GM12873 (cell line): ENCODE data around the gene SBF1.
A peak's percentile ranks its signal among the peaks of the same experiment; 100 is the strongest.

Source experiments
- TF ChIP-seq, protein P1 (sequence below): IDR thresholded peaks from 2 replicates; pipeline ENCODE4 v1.5.1; 2012; ENCODE audit warnings: low read depth, mild to moderate bottlenecking, moderate library complexity, low read length, control low read depth; ENCODE audit not compliant: insufficient read depth; ENCODE audit errors: missing control alignments

SBF1 gene

GRCh38 chr22:50473088-50473487 is 1.7 kb downstream of the SBF1 start:
- TF ChIP-seq, protein P1, sequence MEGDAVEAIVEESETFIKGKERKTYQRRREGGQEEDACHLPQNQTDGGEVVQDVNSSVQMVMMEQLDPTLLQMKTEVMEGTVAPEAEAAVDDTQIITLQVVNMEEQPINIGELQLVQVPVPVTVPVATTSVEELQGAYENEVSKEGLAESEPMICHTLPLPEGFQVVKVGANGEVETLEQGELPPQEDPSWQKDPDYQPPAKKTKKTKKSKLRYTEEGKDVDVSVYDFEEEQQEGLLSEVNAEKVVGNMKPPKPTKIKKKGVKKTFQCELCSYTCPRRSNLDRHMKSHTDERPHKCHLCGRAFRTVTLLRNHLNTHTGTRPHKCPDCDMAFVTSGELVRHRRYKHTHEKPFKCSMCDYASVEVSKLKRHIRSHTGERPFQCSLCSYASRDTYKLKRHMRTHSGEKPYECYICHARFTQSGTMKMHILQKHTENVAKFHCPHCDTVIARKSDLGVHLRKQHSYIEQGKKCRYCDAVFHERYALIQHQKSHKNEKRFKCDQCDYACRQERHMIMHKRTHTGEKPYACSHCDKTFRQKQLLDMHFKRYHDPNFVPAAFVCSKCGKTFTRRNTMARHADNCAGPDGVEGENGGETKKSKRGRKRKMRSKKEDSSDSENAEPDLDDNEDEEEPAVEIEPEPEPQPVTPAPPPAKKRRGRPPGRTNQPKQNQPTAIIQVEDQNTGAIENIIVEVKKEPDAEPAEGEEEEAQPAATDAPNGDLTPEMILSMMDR = peak; percentile 70

DNA sequence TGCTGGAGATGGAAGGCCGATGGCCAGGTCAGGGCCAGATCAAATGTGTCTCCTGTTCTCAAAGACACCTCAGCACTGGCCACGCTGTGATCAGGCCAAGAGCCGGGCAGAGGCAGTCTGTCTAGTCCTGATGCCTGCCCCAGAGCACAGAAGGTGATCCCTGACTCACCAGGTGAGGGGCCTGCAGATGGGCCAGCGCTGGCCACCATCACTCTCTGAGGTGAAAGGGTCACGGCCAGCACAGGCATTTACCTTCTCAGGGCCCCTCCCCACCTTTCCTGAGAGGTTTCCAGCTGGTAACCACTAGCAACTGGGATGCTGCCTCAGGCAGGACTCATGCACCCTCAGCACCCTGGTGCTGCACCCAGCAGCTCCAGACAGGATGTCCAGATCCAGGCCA is 2.9 kb downstream of the SBF1 start:
- TF ChIP-seq, protein P1 = no peak

DNA sequence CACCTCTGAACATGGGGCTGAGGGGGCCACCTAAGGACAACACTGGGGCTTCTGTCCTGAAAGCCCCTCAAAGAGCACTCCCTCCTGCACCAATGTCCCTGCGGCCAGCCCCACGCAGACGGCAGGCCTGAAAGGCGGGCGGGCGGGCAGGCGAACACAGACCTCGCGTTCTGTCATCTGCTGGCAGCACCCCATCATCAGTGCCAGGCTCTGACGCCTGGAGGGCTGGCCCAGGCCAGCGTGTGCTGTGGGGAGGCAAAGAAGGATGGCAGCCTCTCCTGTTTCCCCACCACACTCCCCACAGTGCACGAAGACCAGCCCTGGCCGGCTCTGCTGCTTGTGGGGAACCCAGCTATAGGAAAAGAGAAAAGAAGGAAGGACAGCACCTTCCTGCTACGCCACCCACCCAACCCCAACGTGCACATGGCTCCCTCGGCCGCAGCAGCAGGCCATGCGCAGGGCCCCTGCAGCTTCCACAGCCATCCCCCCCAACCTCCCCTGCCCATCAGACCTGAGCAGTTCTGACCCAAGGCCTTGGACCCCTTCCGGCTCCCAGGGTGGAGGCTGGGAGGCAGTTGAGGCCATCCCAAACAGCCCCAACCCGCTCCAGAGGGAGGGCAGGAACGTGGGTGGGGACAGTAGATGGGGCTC is 3.5 kb downstream of the SBF1 start:
- TF ChIP-seq, protein P1 = no peak

- TF ChIP-seq, protein P1 = no peak
These were observed 4.3 kb downstream of the SBF1 start for GRCh38 chr22:50470491-50470890.

GRCh38 chr22:50469377-50470305 is 5.2 kb downstream of the SBF1 start:
- TF ChIP-seq, protein P1 = peak; percentile 31

- TF ChIP-seq, protein P1 = no peak
These were observed 6.2 kb downstream of the SBF1 start for GRCh38 chr22:50468626-50469025.

DNA sequence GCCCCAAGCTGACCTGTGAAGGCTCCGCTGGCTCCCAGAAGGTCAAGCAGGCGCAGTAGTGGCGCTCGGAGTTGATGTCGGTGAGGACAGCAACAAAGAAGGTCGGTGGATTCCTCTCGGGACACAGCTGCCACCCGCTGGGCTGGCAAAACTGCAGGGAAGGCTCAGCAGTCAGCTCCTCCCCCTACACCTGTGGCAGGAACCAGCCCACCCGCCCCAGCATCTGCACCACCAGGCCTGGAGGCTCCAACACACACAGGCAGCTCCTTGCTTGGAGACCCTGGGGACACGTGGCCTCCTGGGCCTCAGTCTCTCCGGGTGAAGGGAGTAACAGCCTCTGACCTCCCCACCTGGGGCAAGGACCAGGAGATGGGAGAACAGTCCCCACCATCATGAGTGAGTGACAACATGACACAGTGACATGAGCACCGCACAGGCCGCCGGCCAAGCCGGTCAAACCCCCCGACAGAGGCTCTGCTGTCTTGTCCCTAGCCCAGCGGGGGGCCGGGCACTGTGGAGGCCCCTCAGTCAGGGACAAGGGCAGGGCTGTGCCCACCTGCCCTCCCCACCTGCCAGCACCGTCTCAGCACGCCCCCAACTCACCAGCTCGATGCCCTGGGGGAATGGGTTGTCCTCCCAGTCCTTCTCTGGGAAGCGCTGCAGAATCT is 6.9 kb downstream of the SBF1 start:
- TF ChIP-seq, protein P1 = no peak
